PC-3 (cell line): Measurements from ENCODE around the gene ELMO3. TPM values are rescaled to one million over a fixed set of nuclear protein-coding genes. Genes with fewer than 3 reads are reported as not detected.

ENCODE experiments used
- ATAC-seq: fragments of 200-7000 bp; cut with Tn5 transposase; 2 replicates; pipeline ENCODE4 v1.9.1; 2020; ENCODE audit warnings: mild to moderate bottlenecking, moderate library complexity
- Bru-seq: library from RNA; stranded (reverse); fragments of 400-500 nt; gene quantifications from one replicate; lab custom pipeline; 2021; lab: Mats Ljungman, UMichigan
- BruChase-seq, 2 experiments: library from RNA; stranded (reverse); fragments of 400-500 nt; gene quantifications; one replicate each; lab custom pipeline; 2021; lab: Mats Ljungman, UMichigan
- BruUV-seq: library from RNA; stranded (reverse); fragments of 400-500 nt; replicated peaks from 2 replicates; lab custom pipeline; 2021; lab: Mats Ljungman, UMichigan
- CTCF ChIA-PET: fragments of 300-600 bp; sonication (Branson Sonifier 250); formaldehyde crosslinking; loops from one replicate; lab custom pipeline; 2022; ENCODE audit warnings: antibody characterized with exemption; lab: Charles Lee
- POLR2A ChIA-PET: fragments of 300-600 bp; sonication (Branson Sonifier 250); formaldehyde crosslinking; loops from one replicate; lab custom pipeline; 2022; ENCODE audit warnings: antibody characterized with exemption; ENCODE audit not compliant: unreplicated experiment; lab: Charles Lee
- DNase-seq: peaks from one replicate; pipeline ENCODE4 v3.0.0-alpha.2; 2015
- H2AFZ ChIP-seq: fragments of 300-600 bp; sonication (generic); 2 replicates; pipeline ENCODE4 v1.6.0; 2016; ENCODE audit warnings: antibody characterized with exemption, low read length
- H3F3A ChIP-seq: fragments of 300-600 bp; sonication (generic); one replicate; pipeline ENCODE4 v1.6.0; 2017; ENCODE audit warnings: antibody characterized with exemption, low read length, control low read depth, mild to moderate bottlenecking; ENCODE audit not compliant: unreplicated experiment
- H3K27ac ChIP-seq: fragments of 300-600 bp; sonication (generic); 2 replicates; pipeline ENCODE4 v1.5.1; 2016; ENCODE audit warnings: mild to moderate bottlenecking, low read length
- H3K27me3 ChIP-seq: fragments of 300-600 bp; sonication (generic); 2 replicates; pipeline ENCODE4 v1.6.1; 2016; ENCODE audit warnings: low read length, mixed read lengths
- H3K36me3 ChIP-seq: fragments of 300-600 bp; sonication (generic); 2 replicates; pipeline ENCODE4 v1.6.1; 2016; ENCODE audit warnings: low read depth, mixed run types, low read length, mixed read lengths
- H3K4me1 ChIP-seq: fragments of 300-600 bp; sonication (generic); 2 replicates; pipeline ENCODE4 v1.5.1; 2016; ENCODE audit warnings: low read length; ENCODE audit not compliant: insufficient read depth
- H3K4me2 ChIP-seq: fragments of 300-600 bp; sonication (generic); 2 replicates; pipeline ENCODE4 v1.6.0; 2016; ENCODE audit warnings: low read length
- H3K4me3 ChIP-seq: fragments of 300-600 bp; sonication (generic); 2 replicates; pipeline ENCODE4 v1.5.1; 2016; ENCODE audit warnings: mild to moderate bottlenecking, low read length, mixed read lengths
- H3K79me2 ChIP-seq: fragments of 300-600 bp; sonication (generic); 2 replicates; pipeline ENCODE4 v1.6.1; 2017; ENCODE audit warnings: low read length, mixed read lengths
- H3K9ac ChIP-seq: fragments of 300-600 bp; sonication (generic); 2 replicates; pipeline ENCODE4 v1.6.0; 2016; ENCODE audit warnings: mild to moderate bottlenecking, low read length
- H3K9me2 ChIP-seq: fragments of 300-600 bp; sonication (generic); replicated peaks from 2 replicates; pipeline ENCODE4 v1.6.1; 2016; ENCODE audit warnings: mixed run types, low read length, mixed read lengths
- H3K9me3 ChIP-seq: fragments of 300-600 bp; sonication (generic); 2 replicates; pipeline ENCODE4 v1.6.1; 2016; ENCODE audit warnings: low read length, mixed read lengths
- H4K20me1 ChIP-seq: fragments of 300-600 bp; sonication (generic); 2 replicates; pipeline ENCODE4 v1.6.1; 2016; ENCODE audit warnings: low read length, mixed read lengths
- CTCF ChIP-seq: fragments of 300-600 bp; sonication (generic); conservative IDR thresholded peaks from 2 replicates; pipeline ENCODE4 v1.5.1; 2017; ENCODE audit warnings: antibody characterized with exemption, low read depth, mild to moderate bottlenecking, low read length
- EZH2 ChIP-seq: fragments of 300-600 bp; sonication (generic); IDR thresholded peaks from one replicate; pipeline ENCODE4 v1.6.1; 2017; ENCODE audit warnings: antibody characterized with exemption, mild to moderate bottlenecking, low read length; ENCODE audit not compliant: unreplicated experiment
- EZH2phosphoT487 ChIP-seq: fragments of 300-600 bp; sonication (generic); IDR thresholded peaks from 2 replicates; pipeline ENCODE4 v1.6.1; 2018; ENCODE audit warnings: mild to moderate bottlenecking, antibody characterized with exemption, low read length, borderline replicate concordance
- intact Hi-C: fragments of 100-400 bp; cut with micrococcal nuclease; formaldehyde crosslinking; loops from 2 replicates; pipeline ENCODE4 v1.9.0; 2023
- long read RNA-seq: library from polyadenylated mRNA; unstranded; transcript quantifications from one replicate; pipeline ENCODE4 v2.0.0, GENCODE V29; 2021; ENCODE audit not compliant: unreplicated experiment
- total RNA-seq: library from RNA; depleted of rRNA; stranded (reverse); fragments of >200 nt; gene quantifications from 2 replicates; pipeline ENCODE4 v1.2.3, GENCODE V29; 2014; rRNA removed

The ELMO3 gene
- total RNA-seq = 1.6 and 2.2 TPM in 2 replicates
- Bru-seq, nascent RNA = percentile 43 among the genes with signal in this experiment
- percentile 58 among the genes with signal in this experiment for BruChase-seq, experiment 1, labeled RNA remaining after a 6-hour chase
- BruChase-seq, experiment 2, labeled RNA remaining after a 2-hour chase = percentile 53 among the genes with signal in this experiment
- long read RNA-seq, partial matches to known transcripts = 1 of 5 reads
- long read RNA-seq, other reads (novel, unspliced or antisense) = 2 of 5 reads

GRCh38 chr16:67199011-67199807, at the start of gene ELMO3:
ELMO3 (plus strand) TSS chr16:67199131; CDS start chr16:67199327, 196 bp downstream.
- Histone ChIP-seq H3F3A (no peaks in the 10 kb centered on the region), H3K9ac (no peak within 1 kb of the TSS), H3K36me3 (peaks cover 15% of the 10 kb centered on the region; the same call in 1 of the 2 replicates), H3K4me1 (no peaks in the 10 kb centered on the region), H3K27me3 (no peaks in the 10 kb centered on the region), H3K27ac (no peak within 1 kb of the TSS), H3K9me2 (no peaks in the 10 kb centered on the region), H2AFZ (no peak within 1 kb of the TSS), H4K20me1 (no peaks in the 10 kb centered on the region; the same call in 1 of the 2 replicates), H3K79me2 (peaks cover 8% of the 10 kb centered on the region), H3K4me2 (no peak within 1 kb of the TSS), H3K9me3 (no peaks in the 10 kb centered on the region), H3K4me3 (no peak within 1 kb of the TSS)
- ATAC-seq (peak; percentile 33), DNase-seq (no peak)
- no TSS peak for BruUV-seq
- POLR2A ChIA-PET = no interaction called here
- CTCF ChIA-PET = interaction anchor here (1.1 to 2.3 kb wide), 2 partner anchors 28 to 45 kb away, joined by 3 to 9 read pairs; partner anchors contain the start of gene TMEM208
- intact Hi-C loops = loop anchor here (10.0 kb wide), 1 partner anchor 46 kb away; the partner anchor contains the start of genes FHOD1 and SLC9A5
- TF ChIP-seq EZH2 (no peak), EZH2phosphoT487 (no peak), CTCF (no peak)

- no peaks in the 10 kb centered on the region for H4K20me1 ChIP-seq
- intact Hi-C loops = no loop called here
These were observed 49.5 kb upstream of the ELMO3 start for GRCh38 chr16:67149276-67150046.

More at GRCh38 chr16:67149276-67150046, 49.5 kb upstream of the ELMO3 start:
- no peak overlapping the region for H3K9ac ChIP-seq
- no peaks in the 10 kb centered on the region for H3K27me3 ChIP-seq
- H3K9me3 ChIP-seq = no peaks in the 10 kb centered on the region
- H3K4me2 ChIP-seq = no peak overlapping the region
- DNase-seq (no peak), ATAC-seq (no peak)
- H3K27ac ChIP-seq = no peak overlapping the region
- no TSS peak for BruUV-seq
- no peaks in the 10 kb centered on the region; the same call in 1 of the 2 replicates for H3K36me3 ChIP-seq
- H2AFZ ChIP-seq = no peak overlapping the region
- H3K4me3 ChIP-seq = no peak overlapping the region
- ChIA-PET CTCF (no interaction called here), POLR2A (no interaction called here)
- no peaks in the 10 kb centered on the region for H3F3A ChIP-seq
- no peaks in the 10 kb centered on the region for H3K79me2 ChIP-seq
- H3K9me2 ChIP-seq = no peaks in the 10 kb centered on the region
- H3K4me1 ChIP-seq = no peaks in the 10 kb centered on the region
- no peak for TF ChIP-seq EZH2
- TF ChIP-seq EZH2phosphoT487 = no peak
- TF ChIP-seq CTCF = no peak
